B cell (primary cell): ENCODE results near the gene CCDC63. TPM values are rescaled to one million over a fixed set of nuclear protein-coding genes. Genes with fewer than 3 reads are reported as not detected.
"Not testable (repeated sequence)": the region's sequence is repeated elsewhere in the genome, so short reads cannot be mapped to it uniquely, and the experiment has no call there.

Experiments used
- ATAC-seq: fragments of 200-7000 bp; cut with Tn5 transposase; one replicate; pipeline ENCODE4 v1.10.0; 2021; ENCODE audit warnings: low read depth, mild to moderate bottlenecking, moderate number of reproducible peaks, moderate library complexity
- CTCF ChIA-PET: fragments of 350-600 bp; sonication (Branson Sonifier 250); formaldehyde crosslinking; loops from one replicate; lab custom pipeline; 2021; ENCODE audit warnings: antibody characterized with exemption, inconsistent platforms; lab: Charles Lee
- POLR2A ChIA-PET: fragments of 350-600 bp; sonication (Branson Sonifier 250); formaldehyde crosslinking; loops from one replicate; lab custom pipeline; 2021; ENCODE audit warnings: antibody characterized with exemption; lab: Charles Lee
- DNase-seq: peaks from one replicate; pipeline ENCODE4 v3.0.0; 2013
- H2AFZ ChIP-seq: 2 replicates; pipeline ENCODE4 v1.6.1; 2012; ENCODE audit warnings: mild to moderate bottlenecking, low read depth, low read length; ENCODE audit not compliant: insufficient read depth, poor library complexity, severe bottlenecking
- H3K27ac ChIP-seq, 2 donors: 1 replicate in 1 of 2; 2 replicates in 1 of 2; pipeline ENCODE4 v1.5.1; 2012 to 2013; ENCODE audit warnings: low read length in 2 of 2, mild to moderate bottlenecking in 2 of 2, moderate library complexity in 1 of 2
- H3K27me3 ChIP-seq, 4 experiments: fragments of 200-600 bp in 1 of 4; sonication (generic) in 1 of 4; replicated peaks in 1 of 4; 1 replicate in 2 of 4; 2 replicates in 2 of 4; pipeline versions ENCODE4 v1.6.1 to v1.7.0; 2013 to 2016; ENCODE audit warnings: low read length in 3 of 4, mild to moderate bottlenecking in 2 of 4, mixed read lengths in 1 of 4, moderate library complexity in 1 of 4; ENCODE audit not compliant: insufficient read depth in 4 of 4, control insufficient read depth in 3 of 4; ENCODE audit errors: control extremely low read depth in 1 of 4
- H3K36me3 ChIP-seq, 2 experiments: replicated peaks in 1 of 2; 1 replicate in 1 of 2; 2 replicates in 1 of 2; pipeline versions ENCODE4 v1.6.1 to v1.7.1; 2013; ENCODE audit warnings: low read length in 1 of 2; ENCODE audit not compliant: insufficient read depth in 2 of 2, control insufficient read depth in 1 of 2; ENCODE audit errors: control extremely low read depth in 1 of 2, extremely low read depth in 1 of 2
- H3K4me1 ChIP-seq, 2 donors: fragments of 200-600 bp in 1 of 2; sonication (generic) in 1 of 2; 1 replicate in 1 of 2; 2 replicates in 1 of 2; pipeline versions ENCODE4 v1.5.1 to v1.6.1; 2013 to 2017; ENCODE audit warnings: low read length in 2 of 2; ENCODE audit not compliant: control insufficient read depth in 2 of 2, insufficient read depth in 2 of 2
- H3K4me2 ChIP-seq: replicated peaks from 2 replicates; pipeline ENCODE3; 2012; ENCODE audit warnings: mild to moderate bottlenecking, low read depth, low read length; ENCODE audit not compliant: poor library complexity, severe bottlenecking
- H3K4me3 ChIP-seq, 5 experiments: fragments of 200-600 bp in 1 of 5; sonication (generic) in 1 of 5; 1 replicate in 3 of 5; 2 replicates in 2 of 5; pipeline versions ENCODE4 v1.5.1 to v1.7.0; 2011 to 2016; ENCODE audit warnings: low read length in 4 of 5, mild to moderate bottlenecking in 4 of 5, low read depth in 2 of 5, control low read depth in 1 of 5, moderate library complexity in 1 of 5; ENCODE audit not compliant: insufficient read depth in 1 of 5; ENCODE audit errors: control extremely low read depth in 1 of 5, extremely low read depth in 1 of 5
- H3K79me2 ChIP-seq: fragments of 200-600 bp; sonication (generic); one replicate; pipeline ENCODE4 v1.6.0; 2016; ENCODE audit warnings: low read length; ENCODE audit not compliant: control insufficient read depth, insufficient read depth
- H3K9ac ChIP-seq: fragments of 200-600 bp; sonication (generic); 2 replicates; pipeline ENCODE4 v1.6.1; 2017; ENCODE audit warnings: mild to moderate bottlenecking, low read length, moderate library complexity
- H3K9me3 ChIP-seq, 3 donors: one replicate each; pipeline versions ENCODE4 v1.6.1 to v1.7.1; 2013; ENCODE audit warnings: low read length in 2 of 3; ENCODE audit not compliant: control insufficient read depth in 2 of 3, insufficient read depth in 1 of 3; ENCODE audit errors: control extremely low read depth in 1 of 3
- H4K20me1 ChIP-seq: 2 replicates; pipeline ENCODE4 v1.6.0; 2012; ENCODE audit warnings: mild to moderate bottlenecking, low read length; ENCODE audit not compliant: insufficient read depth, control insufficient read depth, poor library complexity, severe bottlenecking
- H3K27ac Mint-ChIP-seq: one replicate; pipeline ENCODE4 v1.8.0; 2021; ENCODE audit warnings: mixed read lengths
- H3K27me3 Mint-ChIP-seq: one replicate; pipeline ENCODE4 v1.8.0; 2021; ENCODE audit warnings: mixed read lengths
- H3K4me1 Mint-ChIP-seq: one replicate; pipeline ENCODE4 v1.8.0; 2021; ENCODE audit warnings: mixed read lengths
- H3K4me3 Mint-ChIP-seq: one replicate; pipeline ENCODE4 v1.8.0; 2021; ENCODE audit warnings: mixed read lengths
- H3K9me3 Mint-ChIP-seq: one replicate; pipeline ENCODE4 v1.8.0; 2022; ENCODE audit warnings: mixed read lengths; ENCODE audit not compliant: insufficient read depth
- EZH2 ChIP-seq: IDR thresholded peaks from 2 replicates; pipeline ENCODE4 v1.6.1; 2012; ENCODE audit warnings: borderline replicate concordance, low read depth, mild to moderate bottlenecking, moderate library complexity, low read length; ENCODE audit not compliant: insufficient read depth, poor library complexity, severe bottlenecking
- WGBS: methylation state at CpG from one replicate; pipeline ENCODE4 v1.1.5; 2013; ENCODE audit warnings: missing lambda C conversion rate; ENCODE audit not compliant: insufficient coverage; 5-methylcytosine and 5-hydroxymethylcytosine counted together
- intact Hi-C: fragments of 100-400 bp; cut with micrococcal nuclease; formaldehyde crosslinking; loops from one replicate; pipeline ENCODE4 v1.10.0; 2022
- polyA plus RNA-seq: library from polyadenylated mRNA; depleted of rRNA; stranded (reverse); fragments of >200 nt; gene quantifications from 2 replicates; pipeline ENCODE4 v1.2.3, GENCODE V29; 2012
- total RNA-seq, 2 donors: library from RNA; stranded (reverse); fragments of 120-200 nt in 1 of 2; gene quantifications; 1 replicate in 1 of 2; 2 replicates in 1 of 2; pipeline versions ENCODE4 v1.2.3 to v1.2.4, GENCODE V29; 2013 to 2022
- TF ChIP-seq, protein P1 (sequence below): fragments of 200-600 bp; IDR thresholded peaks from one replicate; pipeline ENCODE4 v1.8.0; 2022; ENCODE audit warnings: antibody characterized with exemption, mild to moderate bottlenecking

Gene CCDC63
- total and polyA plus RNA-seq, 2 donors (not counting 1 experiment from before 2014, with no cell fraction given): not detected

- Mint-ChIP-seq H3K27ac (no peak overlapping the region), H3K4me3 (no peak overlapping the region), H3K9me3 (peaks cover 9% of the 10 kb centered on the region), H3K4me1 (no peaks in the 10 kb centered on the region), H3K27me3 (peaks cover 17% of the 10 kb centered on the region)
- intact Hi-C loops: no loop called here
- ChIA-PET CTCF (no interaction called here), POLR2A (no interaction called here)
- Histone ChIP-seq H4K20me1 (no peaks in the 10 kb centered on the region), H3K27me3 (peaks cover 0 to 5% (median 2%) of the 10 kb centered on the region in 4 experiments), H3K36me3 (no peaks in the 10 kb centered on the region), H3K9me3 (peaks cover 1 to 17% (median 12%) of the 10 kb centered on the region in 3 donors), H3K27ac (no peak overlapping the region), H3K79me2 (no peaks in the 10 kb centered on the region), H3K4me2 (no peak overlapping the region), H2AFZ (no peak overlapping the region), H3K9ac (no peak overlapping the region), H3K4me3 (no peak overlapping the region), H3K4me1 (no peaks in the 10 kb centered on the region)
- DNase-seq: no peak
- TF ChIP-seq, protein P1, sequence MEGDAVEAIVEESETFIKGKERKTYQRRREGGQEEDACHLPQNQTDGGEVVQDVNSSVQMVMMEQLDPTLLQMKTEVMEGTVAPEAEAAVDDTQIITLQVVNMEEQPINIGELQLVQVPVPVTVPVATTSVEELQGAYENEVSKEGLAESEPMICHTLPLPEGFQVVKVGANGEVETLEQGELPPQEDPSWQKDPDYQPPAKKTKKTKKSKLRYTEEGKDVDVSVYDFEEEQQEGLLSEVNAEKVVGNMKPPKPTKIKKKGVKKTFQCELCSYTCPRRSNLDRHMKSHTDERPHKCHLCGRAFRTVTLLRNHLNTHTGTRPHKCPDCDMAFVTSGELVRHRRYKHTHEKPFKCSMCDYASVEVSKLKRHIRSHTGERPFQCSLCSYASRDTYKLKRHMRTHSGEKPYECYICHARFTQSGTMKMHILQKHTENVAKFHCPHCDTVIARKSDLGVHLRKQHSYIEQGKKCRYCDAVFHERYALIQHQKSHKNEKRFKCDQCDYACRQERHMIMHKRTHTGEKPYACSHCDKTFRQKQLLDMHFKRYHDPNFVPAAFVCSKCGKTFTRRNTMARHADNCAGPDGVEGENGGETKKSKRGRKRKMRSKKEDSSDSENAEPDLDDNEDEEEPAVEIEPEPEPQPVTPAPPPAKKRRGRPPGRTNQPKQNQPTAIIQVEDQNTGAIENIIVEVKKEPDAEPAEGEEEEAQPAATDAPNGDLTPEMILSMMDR: no peak
- no peak for TF ChIP-seq EZH2
- ATAC-seq: no peak
- 100% methylated on average over 1 of the region's 2 CpGs for WGBS
These were observed 96.6 kb downstream of the CCDC63 start for GRCh38 chr12:110943373-110943772.

- Mint-ChIP-seq H3K27ac (no peak overlapping the region), H3K27me3 (peaks cover 2% of the 10 kb centered on the region), H3K4me1 (no peaks in the 10 kb centered on the region), H3K9me3 (peaks cover 9% of the 10 kb centered on the region), H3K4me3 (no peak overlapping the region)
- WGBS: 63% methylated on average over 1 of the region's 2 CpGs
- intact Hi-C loops: no loop called here
- no peak overlapping the region for H3K9ac ChIP-seq
- no peak overlapping the region for H3K4me3 ChIP-seq
- TF ChIP-seq, protein P1: no peak
- no peak for TF ChIP-seq EZH2
- H2AFZ ChIP-seq: no peak overlapping the region
- H3K4me2 ChIP-seq: no peak overlapping the region
- H3K9me3 ChIP-seq: peaks cover 1 to 17% (median 4%) of the 10 kb centered on the region in 3 donors
- H3K36me3 ChIP-seq: no peaks in the 10 kb centered on the region
- DNase-seq (no peak), ATAC-seq (no peak)
- POLR2A ChIA-PET: no interaction called here
- no peaks in the 10 kb centered on the region for H3K79me2 ChIP-seq
- no peaks in the 10 kb centered on the region for H3K4me1 ChIP-seq
- H3K27me3 ChIP-seq: peaks cover 0 to 1% (median 0%) of the 10 kb centered on the region in 4 experiments
- H3K27ac ChIP-seq: no peak overlapping the region
- CTCF ChIA-PET: no interaction called here
- H4K20me1 ChIP-seq: no peaks in the 10 kb centered on the region
These were observed 101.3 kb downstream of the CCDC63 start for GRCh38 chr12:110948041-110948440.

- H3K4me3 ChIP-seq, ATAC-seq, H3K27ac ChIP-seq, H3K36me3 ChIP-seq, H3K4me2 ChIP-seq, intact Hi-C loops, H3K4me1 ChIP-seq, H3K27me3 ChIP-seq, H3K4me1 Mint-ChIP-seq, H4K20me1 ChIP-seq, H2AFZ ChIP-seq, POLR2A ChIA-PET, H3K9me3 Mint-ChIP-seq, H3K9ac ChIP-seq, DNase-seq, H3K4me3 Mint-ChIP-seq, H3K27ac Mint-ChIP-seq, H3K79me2 ChIP-seq, CTCF ChIA-PET: not testable (repeated sequence)
- H3K9me3 ChIP-seq: peaks cover 1 to 13% (median 6%) of the 10 kb centered on the region in 3 donors
- peaks cover 15% of the 10 kb centered on the region for H3K27me3 Mint-ChIP-seq
- WGBS: 100% methylated on average over 7 of the region's 31 CpGs
These were observed 103.7 kb downstream of the CCDC63 start for GRCh38 chr12:110950466-110950865.
